ENCODE data around the gene PNPLA1. TPM values are rescaled to one million over a fixed set of nuclear protein-coding genes. Genes with fewer than 3 reads are reported as not detected.

PNPLA1 gene
- total and polyA plus RNA-seq, 10 of the 15 experiments (the other 5 are each of a cell fraction or from before 2014, with no cell fraction given): 0.04 TPM; not detected in 9

- ATAC-seq (no peak), FAIRE-seq (no peak), DNase-seq (ENCODE audit: low read depth, low spot score) (no peak)
- H3K36me3 ChIP-seq (ENCODE audit: control insufficient read depth in 2 of 2, insufficient read depth in 2 of 2, low read length in 1 of 2): no peaks in the 10 kb centered on the region
- no TSS peak for BruUV-seq (replicated peaks)
- H3K27ac ChIP-seq (ENCODE audit: control insufficient read depth, insufficient read depth): no peak overlapping the region
- H2AFZ ChIP-seq (ENCODE audit: control insufficient read depth, low read depth, low read length): no peak overlapping the region
- WGBS (ENCODE audit: insufficient coverage, insufficient replicate concordance, low lambda C conversion rate, missing lambda C conversion rate): 5% methylated on average over 1 of the region's 1 CpG
- no peaks in the 10 kb centered on the region; a peak in 3 of 4 replicates for H3K27me3 ChIP-seq (replicated peaks in 1 of 2; ENCODE audit: control insufficient read depth in 2 of 2, insufficient read depth in 2 of 2, low read length in 1 of 2)
- ChIA-PET POLR2A (no interaction called here), RAD21 (ENCODE audit: unreplicated experiment) (interaction anchor here (0.5 to 1.2 kb wide), 2 partner anchors 40 to 94 kb away, joined by 3 read pairs; no protein-coding TSS in a partner anchor), CTCF (interaction anchor here (1.7 to 2.0 kb wide), 2 partner anchors 37 to 142 kb away, joined by 3 to 6 read pairs; no protein-coding TSS in a partner anchor), SMC1A (ENCODE audit: uncharacterized antibody, unreplicated experiment) (interaction anchor here (0.7 kb wide), 1 partner anchor 28 kb away, joined by 4 read pairs; no protein-coding TSS in a partner anchor)
- intact Hi-C loops (cut with micrococcal nuclease; ENCODE audit: unreplicated experiment) (no loop called here), in situ Hi-C loops (cut with MboI) (no loop called here)
- no peak overlapping the region for H3K4me2 ChIP-seq (ENCODE audit: control insufficient read depth, insufficient read depth)
- no peaks in the 10 kb centered on the region for H4K20me1 ChIP-seq (ENCODE audit: control insufficient read depth, insufficient read depth)
- H3K79me2 ChIP-seq (ENCODE audit: control insufficient read depth, insufficient read depth, low read length): no peaks in the 10 kb centered on the region
- no peak overlapping the region for H3K9ac ChIP-seq (ENCODE audit: control insufficient read depth, insufficient read depth, low read length)
- H3K4me3 ChIP-seq: no peak overlapping the region
- no peaks in the 10 kb centered on the region for H3K4me1 ChIP-seq (ENCODE audit: control insufficient read depth, insufficient read depth, low read length)
- peaks cover 4% of the 10 kb centered on the region; the same call in 1 of the 3 replicates for H3K9me3 ChIP-seq (replicated peaks; ENCODE audit: control insufficient read depth, insufficient read depth, low read length)
- TF ChIP-seq NFYB (IDR thresholded peaks at IDR 0.05; ENCODE audit: insufficient read depth, low read depth, low read length) (no peak), MEF2B (IDR thresholded peaks at IDR 0.05; ENCODE audit: partially characterized antibody, poor library complexity, severe bottlenecking) (no peak), CBX5 (IDR thresholded peaks at IDR 0.05; ENCODE audit: low read depth) (no peak), JUNB (IDR thresholded peaks at IDR 0.05) (no peak), RBBP5 (conservative IDR thresholded peaks at IDR 0.05) (no peak), RAD21 (IDR thresholded peaks at IDR 0.05; ENCODE audit: insufficient read depth, low read depth, low read length) (no peak), ETV6 (conservative IDR thresholded peaks at IDR 0.05 in 1 of 2, IDR thresholded peaks at IDR 0.05 in 1 of 2; ENCODE audit: borderline replicate concordance in 1 of 2, low read depth in 1 of 2) (no peak), IRF4 (IDR thresholded peaks at IDR 0.05; ENCODE audit: low read depth, low read length) (no peak), ZNF24 (IDR thresholded peaks at IDR 0.05) (no peak), ZNF217 (IDR thresholded peaks at IDR 0.05) (no peak)
These were observed 4.1 kb upstream of the PNPLA1 start for GRCh38 chr6:36265744-36266143.
